Keratinocyte (primary cell): ENCODE results near the gene GNL3. TPM values are rescaled to one million over a fixed set of nuclear protein-coding genes. Genes with fewer than 3 reads are reported as not detected.

Experiments used
- DNase-seq: peaks from one replicate; pipeline ENCODE4 v3.0.0-alpha.2; 2011; ENCODE audit warnings: low read depth, missing footprints, low spot score
- FAIRE-seq: peaks from 2 replicates; lab custom pipeline; 2011; peaks lifted over from hg19 to GRCh38; lab: Jason Lieb, UNC
- H2AFZ ChIP-seq: 2 replicates; pipeline ENCODE4 v1.6.0; 2012; ENCODE audit warnings: low read length, control low read depth, inconsistent platforms; ENCODE audit not compliant: control insufficient read depth
- H3K27ac ChIP-seq: 2 replicates; pipeline ENCODE4 v1.5.1; 2011; ENCODE audit warnings: low read length; ENCODE audit not compliant: control insufficient read depth, insufficient read depth
- H3K27me3 ChIP-seq: 3 replicates; pipeline ENCODE4 v1.6.0; 2011; ENCODE audit warnings: low read length; ENCODE audit not compliant: control insufficient read depth, insufficient read depth; ENCODE audit errors: extremely low read depth
- H3K36me3 ChIP-seq, 2 experiments: 2 replicates in 1 of 2; 3 replicates in 1 of 2; pipeline ENCODE4 v1.5.1; 2011; ENCODE audit warnings: low read length in 2 of 2, mild to moderate bottlenecking in 1 of 2; ENCODE audit not compliant: control insufficient read depth in 2 of 2, insufficient read depth in 2 of 2; ENCODE audit errors: extremely low read depth in 1 of 2
- H3K4me1 ChIP-seq: 3 replicates; pipeline ENCODE4 v1.5.1; 2011; ENCODE audit warnings: low read length; ENCODE audit not compliant: control insufficient read depth, insufficient read depth; ENCODE audit errors: extremely low read depth
- H3K4me2 ChIP-seq: 3 replicates; pipeline ENCODE4 v1.6.0; 2011; ENCODE audit warnings: low read depth, low read length; ENCODE audit not compliant: control insufficient read depth, insufficient read depth; ENCODE audit errors: extremely low read depth
- H3K4me3 ChIP-seq, 3 experiments: fragments of 200-600 bp in 1 of 3; sonication (generic) in 1 of 3; 2 replicates in 2 of 3; 3 replicates in 1 of 3; pipeline ENCODE4 v1.5.1; 2011 to 2016; ENCODE audit warnings: low read length in 3 of 3, mild to moderate bottlenecking in 3 of 3, control low read depth in 2 of 3, inconsistent platforms in 1 of 3, low read depth in 1 of 3, mixed read lengths in 1 of 3, mixed run types in 1 of 3, moderate library complexity in 1 of 3; ENCODE audit not compliant: control insufficient read depth in 2 of 3, insufficient read depth in 2 of 3; ENCODE audit errors: extremely low read depth in 1 of 3
- H3K79me2 ChIP-seq: 2 replicates; pipeline ENCODE4 v1.6.0; 2012; ENCODE audit warnings: low read length; ENCODE audit not compliant: control insufficient read depth, insufficient read depth
- H3K9ac ChIP-seq: 3 replicates; pipeline ENCODE4 v1.6.0; 2011; ENCODE audit warnings: low read length; ENCODE audit not compliant: control insufficient read depth, insufficient read depth; ENCODE audit errors: extremely low read depth
- H3K9me1 ChIP-seq: 3 replicates; pipeline ENCODE4 v1.6.0; 2011; ENCODE audit warnings: low read length; ENCODE audit not compliant: control insufficient read depth, insufficient read depth; ENCODE audit errors: extremely low read depth
- H3K9me3 ChIP-seq: 2 replicates; pipeline ENCODE4 v1.5.1; 2012; ENCODE audit warnings: low read depth, low read length; ENCODE audit not compliant: control insufficient read depth
- H4K20me1 ChIP-seq: 3 replicates; pipeline ENCODE4 v1.6.0; 2011; ENCODE audit warnings: low read length; ENCODE audit not compliant: control insufficient read depth, insufficient read depth; ENCODE audit errors: extremely low read depth
- EZH2 ChIP-seq: IDR thresholded peaks from one replicate; pipeline ENCODE4 v1.6.1; 2012; ENCODE audit warnings: inconsistent platforms, mild to moderate bottlenecking, low read length, moderate library complexity
- dilution Hi-C: fragments of 300-500 bp; cut with MboI; formaldehyde crosslinking; loops from one replicate; pipeline ENCODE4 v1.7.0; 2020; ENCODE audit warnings: low sequenced_read_pairs; ENCODE audit not compliant: extremely low pct_ligation_motif_present
- polyA minus RNA-seq, 3 experiments: library from RNA; depleted of rRNA, polyadenylated mRNA; stranded (reverse); fragments of >200 nt; gene quantifications; 1 replicate in 1 of 3; 2 replicates in 1 of 3; 3 replicates in 1 of 3; pipeline ENCODE4 v1.2.3, GENCODE V29; 2011
- polyA plus RNA-seq, 5 experiments: library from polyadenylated mRNA; depleted of rRNA in 3 of 5; stranded (reverse) in 3 of 5; stranded (forward) in 1 of 5; unstranded in 1 of 5; fragments of >200 nt; gene quantifications; 1 replicate in 1 of 5; 2 replicates in 3 of 5; 3 replicates in 1 of 5; pipeline versions ENCODE4 v1.2.1 to v1.2.3, GENCODE V29; 2011 to 2012; ENCODE audit warnings: missing spikeins in 2 of 5, low read depth in 1 of 5, low replicate concordance in 1 of 5
- TF ChIP-seq, protein P1 (sequence below), 3 experiments: IDR thresholded peaks in 1 of 3; conservative IDR thresholded peaks in 1 of 3; optimal IDR thresholded peaks in 1 of 3; 2 replicates in 2 of 3; 3 replicates in 1 of 3; pipeline versions ENCODE3 to v1.5.1; 2011; ENCODE audit warnings: low read length in 3 of 3, mild to moderate bottlenecking in 3 of 3, moderate library complexity in 2 of 3, control low read depth in 1 of 3, inconsistent platforms in 1 of 3; ENCODE audit not compliant: insufficient read depth in 2 of 3; ENCODE audit errors: extremely low read depth in 1 of 3

Gene GNL3, protein sequence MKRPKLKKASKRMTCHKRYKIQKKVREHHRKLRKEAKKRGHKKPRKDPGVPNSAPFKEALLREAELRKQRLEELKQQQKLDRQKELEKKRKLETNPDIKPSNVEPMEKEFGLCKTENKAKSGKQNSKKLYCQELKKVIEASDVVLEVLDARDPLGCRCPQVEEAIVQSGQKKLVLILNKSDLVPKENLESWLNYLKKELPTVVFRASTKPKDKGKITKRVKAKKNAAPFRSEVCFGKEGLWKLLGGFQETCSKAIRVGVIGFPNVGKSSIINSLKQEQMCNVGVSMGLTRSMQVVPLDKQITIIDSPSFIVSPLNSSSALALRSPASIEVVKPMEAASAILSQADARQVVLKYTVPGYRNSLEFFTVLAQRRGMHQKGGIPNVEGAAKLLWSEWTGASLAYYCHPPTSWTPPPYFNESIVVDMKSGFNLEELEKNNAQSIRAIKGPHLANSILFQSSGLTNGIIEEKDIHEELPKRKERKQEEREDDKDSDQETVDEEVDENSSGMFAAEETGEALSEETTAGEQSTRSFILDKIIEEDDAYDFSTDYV
- polyA plus RNA-seq (65.7 to 128 TPM (median 77.4 TPM) in 3 replicates), polyA minus RNA-seq (12.8 to 47.4 TPM (median 22.8 TPM) in 3 replicates)
- 938 TPM for polyA plus RNA-seq (2011; ENCODE audit: low read depth)
- 51.0 and 81.5 TPM in 2 replicates for polyA plus RNA-seq (2011; cell fraction: cytosol; rRNA removed)
- polyA plus RNA-seq (2011; cell fraction: nucleus; rRNA removed): 126 and 174 TPM in 2 replicates
- polyA plus RNA-seq (2012; ENCODE audit: low replicate concordance): 92.9 and 94.3 TPM in 2 replicates
- polyA minus RNA-seq (2011; cell fraction: cytosol; rRNA and poly(A)+ RNA removed): 14.8 TPM
- polyA minus RNA-seq (2011; cell fraction: nucleus; rRNA and poly(A)+ RNA removed): 35.8 and 62.9 TPM in 2 replicates

DNA sequence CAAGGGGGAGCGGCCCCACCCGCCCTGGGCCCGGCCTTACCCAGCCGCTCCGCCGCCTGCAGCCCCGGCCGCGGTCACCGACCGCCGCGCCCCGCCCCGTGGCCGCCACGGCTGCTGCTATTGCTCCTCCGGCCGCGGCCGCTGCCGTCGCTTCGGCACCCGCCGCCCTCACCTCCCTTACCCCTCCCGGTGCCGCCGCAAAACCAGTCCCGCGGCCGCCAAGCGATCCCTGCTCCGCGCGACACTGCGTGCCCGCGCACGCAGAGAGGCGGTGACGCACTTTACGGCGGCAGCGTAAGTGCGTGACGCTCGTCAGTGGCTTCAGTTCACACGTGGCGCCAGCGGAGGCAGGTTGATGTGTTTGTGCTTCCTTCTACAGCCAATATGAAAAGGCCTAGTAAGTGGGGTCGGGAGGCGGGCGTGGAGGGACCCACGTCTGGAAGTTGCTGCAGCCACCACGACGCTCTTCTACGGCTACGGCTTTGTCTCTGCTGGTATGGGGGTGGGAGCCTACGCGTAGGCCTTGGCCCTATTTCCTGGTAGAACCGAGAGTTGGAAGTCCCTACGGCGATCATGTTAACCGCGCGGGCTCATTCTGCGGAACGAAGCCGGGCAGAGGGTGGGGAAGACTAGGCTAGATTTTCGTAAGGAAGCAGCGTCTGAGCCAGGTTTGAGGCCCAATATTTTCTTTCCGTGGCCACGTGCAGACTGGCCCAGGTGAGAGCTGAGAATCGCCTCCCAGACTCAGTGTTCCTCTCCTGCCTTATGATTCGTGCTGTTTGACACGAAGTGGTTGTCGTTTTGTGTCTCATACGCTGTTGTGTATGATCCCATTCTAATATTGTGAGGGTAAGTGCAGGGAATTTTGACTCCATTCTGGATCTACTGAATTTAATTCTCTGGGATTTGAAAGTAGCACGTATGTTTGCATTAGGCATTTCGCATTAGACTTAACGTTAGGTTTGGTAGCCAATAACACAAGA is at the start of gene GNL3, which contains the start of gene PBRM1:
GNL3 (plus strand) TSS at position 324 of the 983 bp plus-strand sequence; CDS start at position 385, 61 bp downstream.
PBRM1 (minus strand) TSS at position 205 of the 983 bp plus-strand sequence.
- no peak for TF ChIP-seq EZH2
- TF ChIP-seq, protein P1, sequence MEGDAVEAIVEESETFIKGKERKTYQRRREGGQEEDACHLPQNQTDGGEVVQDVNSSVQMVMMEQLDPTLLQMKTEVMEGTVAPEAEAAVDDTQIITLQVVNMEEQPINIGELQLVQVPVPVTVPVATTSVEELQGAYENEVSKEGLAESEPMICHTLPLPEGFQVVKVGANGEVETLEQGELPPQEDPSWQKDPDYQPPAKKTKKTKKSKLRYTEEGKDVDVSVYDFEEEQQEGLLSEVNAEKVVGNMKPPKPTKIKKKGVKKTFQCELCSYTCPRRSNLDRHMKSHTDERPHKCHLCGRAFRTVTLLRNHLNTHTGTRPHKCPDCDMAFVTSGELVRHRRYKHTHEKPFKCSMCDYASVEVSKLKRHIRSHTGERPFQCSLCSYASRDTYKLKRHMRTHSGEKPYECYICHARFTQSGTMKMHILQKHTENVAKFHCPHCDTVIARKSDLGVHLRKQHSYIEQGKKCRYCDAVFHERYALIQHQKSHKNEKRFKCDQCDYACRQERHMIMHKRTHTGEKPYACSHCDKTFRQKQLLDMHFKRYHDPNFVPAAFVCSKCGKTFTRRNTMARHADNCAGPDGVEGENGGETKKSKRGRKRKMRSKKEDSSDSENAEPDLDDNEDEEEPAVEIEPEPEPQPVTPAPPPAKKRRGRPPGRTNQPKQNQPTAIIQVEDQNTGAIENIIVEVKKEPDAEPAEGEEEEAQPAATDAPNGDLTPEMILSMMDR (optimal IDR thresholded peaks at IDR 0.05 in 1 of 3, IDR thresholded peaks at IDR 0.05 in 1 of 3, conservative IDR thresholded peaks at IDR 0.05 in 1 of 3; ENCODE audit: extremely low read depth in 1 of 3, insufficient read depth in 2 of 3, low read length in 3 of 3): no peak
- no peaks in the 10 kb centered on the region for H3K9me1 ChIP-seq
- no peaks in the 10 kb centered on the region for H3K9me3 ChIP-seq
- no peaks in the 10 kb centered on the region for H3K27me3 ChIP-seq
- FAIRE-seq (no peak), DNase-seq (peak; percentile 77)
- H4K20me1 ChIP-seq: no peaks in the 10 kb centered on the region
- H2AFZ ChIP-seq: peak within 1 kb of the TSS; percentile 70
- H3K4me2 ChIP-seq: peak within 1 kb of the TSS; percentile 93
- peaks cover 79% of the 10 kb centered on the region for H3K79me2 ChIP-seq
- dilution Hi-C loops: no loop called here
- peak within 1 kb of the TSS; percentile 89 for H3K27ac ChIP-seq
- peak within 1 kb of the TSS; percentile 77 to 87 (median 82) for H3K4me3 ChIP-seq
- H3K36me3 ChIP-seq: peaks cover 26 to 40% of the 10 kb centered on the region in 2 experiments
- H3K4me1 ChIP-seq: peaks cover 27% of the 10 kb centered on the region
- peak within 1 kb of the TSS; percentile 94 for H3K9ac ChIP-seq

DNA sequence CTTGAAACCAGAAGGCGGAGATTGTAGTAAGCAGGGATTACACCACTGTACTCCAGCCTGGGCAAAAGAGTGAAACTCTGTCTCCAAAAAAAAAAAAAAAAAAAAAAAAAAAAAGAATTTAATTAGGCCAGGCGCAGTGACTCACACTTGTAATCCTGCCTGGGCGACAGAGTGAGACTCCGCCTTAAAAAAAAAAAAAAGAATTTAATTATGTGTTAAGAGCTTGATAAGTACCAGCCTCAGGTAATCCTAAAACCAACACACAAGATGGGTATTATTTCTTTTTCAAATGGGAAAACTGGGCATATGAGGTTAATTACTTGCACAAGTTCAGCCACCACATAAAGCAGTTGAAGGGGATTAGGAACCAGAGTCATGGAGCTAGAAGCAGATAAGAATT is 49.2 kb upstream of the GNL3 start:
- H3K27ac ChIP-seq: peak overlapping the region; percentile 32

More for the DNA sequence above, 49.2 kb upstream of the GNL3 start:
- Histone ChIP-seq H3K27me3 (no peaks in the 10 kb centered on the region), H3K4me2 (no peak overlapping the region), H3K36me3 (peaks cover 11 to 17% of the 10 kb centered on the region in 2 experiments), H3K4me1 (peaks cover 6% of the 10 kb centered on the region), H4K20me1 (no peaks in the 10 kb centered on the region), H3K9me3 (no peaks in the 10 kb centered on the region), H2AFZ (no peak overlapping the region), H3K9ac (no peak overlapping the region), H3K4me3 (no peak overlapping the region), H3K9me1 (no peaks in the 10 kb centered on the region), H3K79me2 (no peaks in the 10 kb centered on the region)
- FAIRE-seq: no peak
- DNase-seq: no peak
- TF ChIP-seq, protein P1 (optimal IDR thresholded peaks at IDR 0.05 in 1 of 3, IDR thresholded peaks at IDR 0.05 in 1 of 3, conservative IDR thresholded peaks at IDR 0.05 in 1 of 3; ENCODE audit: extremely low read depth in 1 of 3, insufficient read depth in 2 of 3, low read length in 3 of 3): no peak
- TF ChIP-seq EZH2: no peak
- dilution Hi-C loops: no loop called here
